IMR-90 (cell line): Measurements from ENCODE around the gene CCDC146. TPM values are rescaled to one million over a fixed set of nuclear protein-coding genes. Genes with fewer than 3 reads are reported as not detected.

Experiments used
- ATAC-seq: fragments of 200-7000 bp; cut with Tn5 transposase; 2 replicates; pipeline ENCODE4 v1.9.1; 2020; ENCODE audit warnings: low read depth, mild to moderate bottlenecking, moderate library complexity
- BruUV-seq: library from RNA; stranded (reverse); fragments of 400-500 nt; replicated peaks from 2 replicates; lab custom pipeline; 2021; lab: Mats Ljungman, UMichigan
- CTCF ChIA-PET: fragments of 300-600 bp; formaldehyde crosslinking; extraction: SDS; loops from one replicate; lab custom pipeline; 2021; ENCODE audit warnings: antibody characterized with exemption; lab: Yijun Ruan, JAX
- POLR2A ChIA-PET: fragments of 300-600 bp; sonication (Branson Sonifier 250); formaldehyde crosslinking; loops from one replicate; lab custom pipeline; 2022; ENCODE audit warnings: antibody characterized with exemption; ENCODE audit not compliant: unreplicated experiment; lab: Charles Lee
- DNase-seq: peaks from one replicate; pipeline ENCODE4 v3.0.0; 2013
- H2AFZ ChIP-seq: replicated peaks from 2 replicates; pipeline ENCODE3; 2013; ENCODE audit warnings: low read length, mild to moderate bottlenecking; ENCODE audit not compliant: poor library complexity
- H2AK5ac ChIP-seq: 2 replicates; pipeline ENCODE4 v1.6.1; 2013; ENCODE audit warnings: low read depth, low read length, inconsistent platforms
- H2AK9ac ChIP-seq: replicated peaks from 2 replicates; pipeline ENCODE3; 2013; ENCODE audit warnings: mild to moderate bottlenecking, low read depth, low read length, moderate library complexity; ENCODE audit not compliant: poor library complexity
- H2BK120ac ChIP-seq: 2 replicates; pipeline ENCODE4 v1.6.1; 2013; ENCODE audit warnings: low read depth, low read length, inconsistent platforms
- H2BK15ac ChIP-seq: 3 replicates; pipeline ENCODE4 v1.6.1; 2013; ENCODE audit warnings: low read depth, low read length, inconsistent platforms
- H2BK20ac ChIP-seq: 2 replicates; pipeline ENCODE4 v1.6.1; 2013; ENCODE audit warnings: low read depth, mild to moderate bottlenecking, inconsistent platforms, low read length, moderate library complexity
- H2BK5ac ChIP-seq: 2 replicates; pipeline ENCODE4 v1.6.1; 2013; ENCODE audit warnings: mild to moderate bottlenecking, low read depth, low read length, inconsistent platforms; ENCODE audit not compliant: poor library complexity, severe bottlenecking
- H3K14ac ChIP-seq: replicated peaks from 2 replicates; pipeline ENCODE4 v1.6.1; 2013; ENCODE audit warnings: low read depth, low read length, inconsistent platforms
- H3K18ac ChIP-seq: 2 replicates; pipeline ENCODE4 v1.6.1; 2013; ENCODE audit warnings: low read depth, low read length, control low read depth
- H3K23ac ChIP-seq: 2 replicates; pipeline ENCODE4 v1.6.1; 2013; ENCODE audit warnings: low read depth, low read length, inconsistent platforms
- H3K27ac ChIP-seq: 2 replicates; pipeline ENCODE4 v1.5.1; 2013; ENCODE audit warnings: mild to moderate bottlenecking, control low read depth, low read length; ENCODE audit not compliant: insufficient read depth
- H3K27me3 ChIP-seq: 2 replicates; pipeline ENCODE4 v1.6.1; 2013; ENCODE audit warnings: low read length; ENCODE audit not compliant: control insufficient read depth, insufficient read depth
- H3K36me3 ChIP-seq: 2 replicates; pipeline ENCODE4 v1.6.1; 2013; ENCODE audit warnings: low read length, mixed read lengths; ENCODE audit not compliant: control insufficient read depth, insufficient read depth
- H3K4ac ChIP-seq: 2 replicates; pipeline ENCODE4 v1.6.1; 2013; ENCODE audit warnings: low read depth, low read length, inconsistent platforms
- H3K4me1 ChIP-seq: 2 replicates; pipeline ENCODE4 v1.6.1; 2013; ENCODE audit warnings: low read length, mixed read lengths; ENCODE audit not compliant: control insufficient read depth, insufficient read depth
- H3K4me2 ChIP-seq: 2 replicates; pipeline ENCODE4 v1.6.1; 2013; ENCODE audit warnings: low read depth, mild to moderate bottlenecking, control low read depth, low read length, moderate library complexity
- H3K4me3 ChIP-seq: 2 replicates; pipeline ENCODE4 v1.5.1; 2013; ENCODE audit warnings: low read depth, mild to moderate bottlenecking, control low read depth, low read length, moderate library complexity; ENCODE audit not compliant: insufficient read depth
- H3K56ac ChIP-seq: 2 replicates; pipeline ENCODE4 v1.6.1; 2013; ENCODE audit warnings: low read length, inconsistent platforms; ENCODE audit not compliant: insufficient read depth; ENCODE audit errors: extremely low read depth
- H3K79me1 ChIP-seq, 2 experiments: 2 replicates each; pipeline ENCODE4 v1.6.1; 2013; ENCODE audit warnings: low read length in 2 of 2, inconsistent platforms in 1 of 2, low read depth in 1 of 2
- H3K9ac ChIP-seq: 2 replicates; pipeline ENCODE4 v1.6.1; 2013; ENCODE audit warnings: low read depth, low read length, control low read depth
- H3K9me1 ChIP-seq: 2 replicates; pipeline ENCODE4 v1.6.1; 2013; ENCODE audit warnings: low read length, inconsistent platforms; ENCODE audit not compliant: insufficient read depth
- H3K9me3 ChIP-seq: 2 replicates; pipeline ENCODE4 v1.6.1; 2013; ENCODE audit warnings: low read length; ENCODE audit not compliant: control insufficient read depth, insufficient read depth
- H4K20me1 ChIP-seq: 2 replicates; pipeline ENCODE4 v1.6.1; 2013; ENCODE audit warnings: low read length, inconsistent platforms; ENCODE audit not compliant: insufficient read depth
- H4K5ac ChIP-seq: 2 replicates; pipeline ENCODE4 v1.6.1; 2013; ENCODE audit warnings: mild to moderate bottlenecking, low read depth, low read length, control low read depth
- H4K8ac ChIP-seq, 2 experiments: 2 replicates each; pipeline ENCODE4 v1.6.1; 2013; ENCODE audit warnings: low read depth in 2 of 2, low read length in 2 of 2, control low read depth in 1 of 2, inconsistent platforms in 1 of 2
- H4K91ac ChIP-seq: 2 replicates; pipeline ENCODE4 v1.6.1; 2013; ENCODE audit warnings: low read depth, low read length, inconsistent platforms; ENCODE audit not compliant: insufficient read depth
- CEBPB ChIP-seq: IDR thresholded peaks from 2 replicates; pipeline ENCODE4 v1.6.1; 2012; ENCODE audit warnings: low read depth, low read length, improper control_type of control experiment
- ELK1 ChIP-seq: fragments of 150-350 bp; IDR thresholded peaks from 2 replicates; pipeline ENCODE4 v1.6.1; 2016; ENCODE audit warnings: low read depth, mild to moderate bottlenecking, low read length, moderate library complexity, borderline replicate concordance
- MAFK ChIP-seq: IDR thresholded peaks from 2 replicates; pipeline ENCODE4 v1.6.1; 2012; ENCODE audit warnings: low read depth, low read length, improper control_type of control experiment
- MAZ ChIP-seq: IDR thresholded peaks from 2 replicates; pipeline ENCODE4 v1.6.1; 2012; ENCODE audit warnings: low read depth, mild to moderate bottlenecking, low read length, improper control_type of control experiment, moderate library complexity, borderline replicate concordance
- POLR2A ChIP-seq: IDR thresholded peaks from 2 replicates; pipeline ENCODE4 v1.6.1; 2012; ENCODE audit warnings: mild to moderate bottlenecking, low read depth, low read length
- RAD21 ChIP-seq: IDR thresholded peaks from 2 replicates; pipeline ENCODE4 v1.6.1; 2012; ENCODE audit warnings: low read length, improper control_type of control experiment
- RCOR1 ChIP-seq: IDR thresholded peaks from 2 replicates; pipeline ENCODE4 v1.6.1; 2012; ENCODE audit warnings: mild to moderate bottlenecking, low read length, improper control_type of control experiment; ENCODE audit not compliant: insufficient replicate concordance
- WGBS, 2 experiments: methylation state at CpG; one replicate each; pipeline versions ENCODE4 v1.1.5 to v1.1.7; 2013; ENCODE audit warnings: missing lambda C conversion rate in 2 of 2; ENCODE audit not compliant: insufficient read length in 1 of 2; ENCODE audit errors: extremely low coverage in 2 of 2; 5-methylcytosine and 5-hydroxymethylcytosine counted together
- dilution Hi-C: fragments of 300-500 bp; cut with HindIII; formaldehyde crosslinking; loops from one replicate; pipeline ENCODE4 v1.14.3; 2018; ENCODE audit warnings: low sequenced_read_pairs; ENCODE audit not compliant: unreplicated experiment
- in situ Hi-C: fragments of 300-500 bp; cut with MboI; formaldehyde crosslinking; loops from 3 replicates; pipeline ENCODE4 v1.14.3; 2019; ENCODE audit warnings: low sequenced_read_pairs, inconsistent platforms, mixed read lengths
- intact Hi-C: fragments of 100-400 bp; cut with micrococcal nuclease; formaldehyde crosslinking; loops from 2 replicates; pipeline ENCODE4 v1.10.0; 2022
- polyA plus RNA-seq, 3 experiments: library from polyadenylated mRNA; depleted of rRNA; stranded (reverse); fragments of >200 nt; gene quantifications; 2 replicates each; pipeline ENCODE4 v1.2.3, GENCODE V29; 2012; ENCODE audit warnings: low replicate concordance in 1 of 3
- total RNA-seq: library from RNA; depleted of rRNA; stranded (reverse); fragments of >200 nt; gene quantifications from 2 replicates; pipeline ENCODE4 v1.2.3, GENCODE V29; 2012

CCDC146 gene
- total and polyA plus RNA-seq, 2 of the 4 experiments (the other 2 are of a cell fraction), result 0.54 to 1.7 TPM

GRCh38 chr7:77282897-77283296, 160.5 kb downstream of the CCDC146 start (continued):
- no peak for TF ChIP-seq MAZ
- TF ChIP-seq POLR2A, result no peak
- TF ChIP-seq CEBPB, result no peak

GRCh38 chr7:77284005-77284404, 161.6 kb downstream of the CCDC146 start:
- no peak for DNase-seq
- Histone ChIP-seq H2BK120ac (no peak overlapping the region), H2AK5ac (0 out of 2 replicates have a peak overlapping the region, but pooled peaks have one; percentile 79), H2BK15ac (peak overlapping the region; percentile 70; the same call in 1 of the 3 replicates), H4K5ac (no peak overlapping the region), H3K27ac (no peak overlapping the region), H3K14ac (peak overlapping the region; percentile 56; the same call in 1 of the 2 replicates), H3K9ac (no peak overlapping the region), H4K91ac (no peak overlapping the region), H3K79me1 (no peaks in the 10 kb centered on the region), H3K36me3 (peaks cover 5% of the 10 kb centered on the region; the same call in 1 of the 2 replicates), H3K56ac (no peak overlapping the region), H3K18ac (no peak overlapping the region; the same call in 1 of the 2 replicates), H3K4me1 (no peaks in the 10 kb centered on the region), H3K4me3 (no peak overlapping the region), H3K9me3 (no peaks in the 10 kb centered on the region; the same call in 1 of the 2 replicates), H4K20me1 (no peaks in the 10 kb centered on the region), H3K9me1 (peaks cover 5% of the 10 kb centered on the region; the same call in 1 of the 2 replicates), H2BK20ac (no peak overlapping the region; the same call in 1 of the 2 replicates), H4K8ac (no peak overlapping the region), H2AFZ (peak overlapping the region; percentile 56), H2AK9ac (no peak overlapping the region), H3K4ac (no peak overlapping the region), H3K23ac (no peak overlapping the region), H2BK5ac (no peak overlapping the region), H3K4me2 (no peak overlapping the region), H3K27me3 (no peaks in the 10 kb centered on the region)
- intact Hi-C loops (no loop called here), in situ Hi-C loops (no loop called here), dilution Hi-C loops (no loop called here)
- ChIA-PET POLR2A (no interaction called here), CTCF (no interaction called here)
- no peak for ATAC-seq
- TF ChIP-seq MAFK (no peak), RCOR1 (no peak), ELK1 (no peak), RAD21 (no peak)
- no TSS peak for BruUV-seq
- 100% methylated on average over 1 of the region's 4 CpGs; no CpG with 5 or more reads in 1 of the 2 experiments for WGBS, 2 experiments
